SK-N-SH (cell line): ENCODE results near the gene LRCOL1. TPM values are rescaled to one million over a fixed set of nuclear protein-coding genes. Genes with fewer than 3 reads are reported as not detected.

Source experiments
- CTCF ChIA-PET: fragments of 300-600, 350-600 bp; formaldehyde crosslinking; extraction: SDS; loops from one replicate; lab custom pipeline; 2021; lab: Yijun Ruan, JAX
- POLR2A ChIA-PET: fragments of 350-600 bp; sonication (Branson Sonifier 250); formaldehyde crosslinking; extraction: SDS; loops from one replicate; lab custom pipeline; 2020; ENCODE audit warnings: antibody characterized with exemption, inconsistent platforms; lab: Yijun Ruan, JAX
- DNase-seq: peaks from one replicate; pipeline ENCODE4 v3.0.0; 2012
- H2AFZ ChIP-seq: fragments of 200-600 bp; sonication (generic); 2 replicates; pipeline ENCODE4 v1.8.1; 2016; ENCODE audit warnings: antibody characterized with exemption, mild to moderate bottlenecking, low read depth
- H3F3A ChIP-seq: fragments of 200-600 bp; sonication (generic); replicated peaks from 2 replicates; pipeline ENCODE3; 2016; ENCODE audit warnings: antibody characterized with exemption, mild to moderate bottlenecking; ENCODE audit not compliant: insufficient read depth
- H3K27ac ChIP-seq, 2 experiments: fragments of 200-500 bp in 1 of 2; fragments of 200-600 bp in 1 of 2; sonication (Bioruptor generic) in 1 of 2; sonication (generic), shearing (Covaris generic) in 1 of 2; 2 replicates each; pipeline versions ENCODE4 v1.5.1 to v1.6.1; 2014 to 2016; ENCODE audit warnings: low read depth in 2 of 2, inconsistent platforms in 1 of 2, low read length in 1 of 2, mild to moderate bottlenecking in 1 of 2, mixed read lengths in 1 of 2
- H3K27me3 ChIP-seq: fragments of 200-600 bp; sonication (generic), shearing (Covaris generic); 2 replicates; pipeline ENCODE4 v1.6.1; 2016; ENCODE audit warnings: mixed run types; ENCODE audit not compliant: insufficient read depth
- H3K36me3 ChIP-seq, 2 experiments: fragments of 200-500 bp in 1 of 2; fragments of 200-600 bp in 1 of 2; sonication (Bioruptor generic) in 1 of 2; sonication (generic) in 1 of 2; replicated peaks in 1 of 2; 2 replicates each; pipeline versions ENCODE3 to v1.5.1; 2014 to 2016; ENCODE audit warnings: low read length in 1 of 2, mild to moderate bottlenecking in 1 of 2; ENCODE audit not compliant: insufficient read depth in 2 of 2, control insufficient read depth in 1 of 2
- H3K4me1 ChIP-seq, 2 experiments: fragments of 200-500 bp in 1 of 2; fragments of 200-600 bp in 1 of 2; sonication (Bioruptor generic) in 1 of 2; sonication (generic), shearing (Covaris generic) in 1 of 2; 2 replicates each; pipeline versions ENCODE4 v1.5.1 to v1.6.1; 2014 to 2016; ENCODE audit warnings: low read depth in 1 of 2, low read length in 1 of 2, mixed run types in 1 of 2; ENCODE audit not compliant: insufficient read depth in 2 of 2, control insufficient read depth in 1 of 2
- H3K4me2 ChIP-seq: fragments of 200-600 bp; sonication (generic), shearing (Covaris generic); 2 replicates; pipeline ENCODE4 v1.6.1; 2017; ENCODE audit warnings: mixed run types
- H3K4me3 ChIP-seq, 2 experiments: fragments of 200-500 bp in 1 of 2; fragments of 200-600 bp in 1 of 2; sonication (Bioruptor generic) in 1 of 2; sonication (generic), shearing (Covaris generic) in 1 of 2; 2 replicates each; pipeline versions ENCODE4 v1.5.1 to v1.8.1; 2014 to 2016; ENCODE audit warnings: low read depth in 2 of 2, inconsistent platforms in 1 of 2, low read length in 1 of 2, mild to moderate bottlenecking in 1 of 2, mixed read lengths in 1 of 2, moderate library complexity in 1 of 2
- H3K79me2 ChIP-seq: fragments of 200-600 bp; sonication (generic); 2 replicates; pipeline ENCODE4 v1.8.1; 2017; ENCODE audit warnings: mild to moderate bottlenecking; ENCODE audit not compliant: insufficient read depth
- H3K9ac ChIP-seq: fragments of 200-600 bp; sonication (generic); 2 replicates; pipeline ENCODE4 v1.6.1; 2017; ENCODE audit warnings: mixed run types
- H3K9me2 ChIP-seq: fragments of 200-600 bp; sonication (generic); 2 replicates; pipeline ENCODE4 v1.6.1; 2017; ENCODE audit warnings: mixed run types
- H3K9me3 ChIP-seq: fragments of 200-600 bp; sonication (generic); 2 replicates; pipeline ENCODE4 v1.6.1; 2017; ENCODE audit warnings: mixed run types, mild to moderate bottlenecking, moderate library complexity
- H4K20me1 ChIP-seq: fragments of 200-600 bp; sonication (generic); 2 replicates; pipeline ENCODE4 v1.6.1; 2017; ENCODE audit warnings: mild to moderate bottlenecking, mixed run types; ENCODE audit not compliant: insufficient read depth
- EP300 ChIP-seq, 2 experiments: IDR thresholded peaks; 2 replicates each; pipeline versions ENCODE4 v1.4.0 to v1.6.1; 2012; ENCODE audit warnings: borderline replicate concordance in 1 of 2, low read depth in 1 of 2, low read length in 1 of 2
- EZH2phosphoT487 ChIP-seq: fragments of 200-600 bp; sonication (generic); IDR thresholded peaks from 2 replicates; pipeline ENCODE4 v1.6.1; 2017; ENCODE audit warnings: low read depth, mixed run types, mild to moderate bottlenecking, antibody characterized with exemption, moderate library complexity, borderline replicate concordance
- GABPA ChIP-seq: IDR thresholded peaks from 2 replicates; pipeline ENCODE4 v1.4.0; 2012; ENCODE audit warnings: low read depth, mild to moderate bottlenecking
- NRF1 ChIP-seq: IDR thresholded peaks from 2 replicates; pipeline ENCODE4 v1.6.1; 2012; ENCODE audit warnings: low read depth, mild to moderate bottlenecking, low read length
- RAD21 ChIP-seq: IDR thresholded peaks from 2 replicates; pipeline ENCODE4 v1.6.1; 2012; ENCODE audit warnings: mild to moderate bottlenecking, low read length
- RCOR1 ChIP-seq: fragments of 150-350 bp; IDR thresholded peaks from 2 replicates; pipeline ENCODE4 v1.6.1; 2017; ENCODE audit warnings: antibody characterized with exemption, low read length
- RFX5 ChIP-seq: IDR thresholded peaks from 2 replicates; pipeline ENCODE4 v1.6.1; 2012; ENCODE audit warnings: mild to moderate bottlenecking, improper control_type of control experiment, low read length
- TEAD4 ChIP-seq: IDR thresholded peaks from 2 replicates; pipeline ENCODE4 v1.4.0; 2012; ENCODE audit warnings: mild to moderate bottlenecking, borderline replicate concordance; ENCODE audit not compliant: insufficient read depth
- WGBS: methylation state at CpG from one replicate; pipeline ENCODE4 v1.1.6; 2017; ENCODE audit warnings: low lambda C conversion rate; 5-methylcytosine and 5-hydroxymethylcytosine counted together
- polyA plus RNA-seq, 3 experiments: library from polyadenylated mRNA; depleted of rRNA; stranded (reverse); fragments of >200 nt; gene quantifications; 2 replicates each; pipeline ENCODE4 v1.2.3, GENCODE V29; 2012
- TF ChIP-seq, protein P1 (sequence below): fragments of 200-600 bp; sonication (generic); IDR thresholded peaks from 2 replicates; pipeline ENCODE4 v1.6.1; 2017; ENCODE audit warnings: antibody characterized with exemption, mild to moderate bottlenecking, moderate library complexity
- TF ChIP-seq, protein P2 (sequence below): IDR thresholded peaks from 2 replicates; pipeline ENCODE4 v1.4.0; 2012; ENCODE audit warnings: low read depth
- TF ChIP-seq, protein P3 (sequence below): fragments of 150-350 bp; IDR thresholded peaks from 2 replicates; pipeline ENCODE4 v1.6.1; 2016; ENCODE audit warnings: mild to moderate bottlenecking, low read depth, low read length
- TF ChIP-seq, protein P4 (sequence below): IDR thresholded peaks from 2 replicates; pipeline ENCODE4 v1.4.0; 2012; ENCODE audit warnings: low read depth, borderline replicate concordance

LRCOL1 gene
- polyA plus RNA-seq, 1 of the 3 experiments (the other 2 are of a cell fraction) = 1.1 TPM

DNA sequence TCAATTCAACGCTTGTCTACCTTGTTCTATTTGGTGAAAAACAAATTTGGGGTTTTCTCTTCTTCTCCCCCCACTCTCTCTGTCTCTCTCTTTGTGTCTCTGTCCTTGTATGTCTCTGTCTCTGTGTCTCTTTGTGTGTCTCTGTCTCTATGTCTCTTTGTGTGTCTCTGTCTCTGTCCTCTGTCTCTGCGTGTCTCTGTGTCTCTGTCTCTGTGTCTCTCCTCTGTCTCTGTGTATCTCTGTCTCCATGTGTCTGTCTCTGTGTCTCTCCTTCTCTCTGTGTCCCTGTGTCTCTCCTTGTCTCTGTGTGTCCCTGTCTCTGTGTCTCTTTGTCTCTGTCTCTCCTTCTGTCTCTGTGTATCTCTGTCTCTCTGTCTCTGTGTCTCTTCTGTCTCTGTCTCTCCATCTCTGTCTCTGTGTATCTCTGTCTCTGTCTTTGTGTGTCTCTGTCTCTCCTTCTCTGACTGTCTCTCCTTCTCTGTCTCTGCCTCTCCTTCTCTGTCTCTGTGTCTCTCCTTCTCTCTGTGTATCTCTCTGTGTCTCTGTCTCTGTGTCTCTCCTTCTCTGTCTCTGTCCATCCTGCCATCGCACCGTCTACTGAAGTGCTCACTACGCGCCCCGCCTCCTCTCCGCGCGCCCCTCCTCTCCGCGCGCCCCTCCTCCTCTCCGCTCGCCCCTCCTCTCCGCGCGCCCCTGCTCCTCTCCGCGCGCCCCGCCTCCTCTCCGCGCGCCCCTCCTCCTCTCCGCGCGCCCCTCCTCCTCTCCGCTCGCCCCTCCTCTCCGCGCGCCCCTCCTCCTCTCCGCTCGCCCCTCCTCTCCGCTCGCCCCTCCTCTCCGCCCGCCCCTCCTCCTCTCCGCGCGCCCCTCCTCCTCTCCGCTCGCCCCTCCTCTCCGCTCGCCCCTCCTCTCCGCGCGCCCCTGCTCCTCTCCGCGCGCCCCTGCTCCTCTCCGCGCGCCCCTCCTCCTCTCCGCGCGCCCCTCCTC lies 12.8 kb downstream of the LRCOL1 start:
- CTCF ChIA-PET = interaction anchor here (1.1 kb wide), 1 partner anchor 183 kb away, joined by 5 read pairs; no protein-coding TSS in a partner anchor
- Histone ChIP-seq H3K9me3 (no peaks in the 10 kb centered on the region), H4K20me1 (no peaks in the 10 kb centered on the region), H3K4me2 (peak overlapping the region; percentile 68), H3K36me3 (no peaks in the 10 kb centered on the region), H3K79me2 (no peaks in the 10 kb centered on the region), H3K4me1 (peaks cover 0 to 16% of the 10 kb centered on the region in 2 experiments; a peak in 1 of 4 replicates), H3F3A (peaks cover 28% of the 10 kb centered on the region), H3K27ac (peak overlapping the region; percentile 1 to 26; a peak in 1 of 4 replicates), H3K9me2 (no peaks in the 10 kb centered on the region), H3K9ac (no peak overlapping the region), H3K27me3 (peaks cover 4% of the 10 kb centered on the region), H3K4me3 (peak overlapping the region; percentile 20 to 64), H2AFZ (peak overlapping the region; percentile 97)
- no peak for TF ChIP-seq EP300 (IDR thresholded peaks at IDR 0.05; ENCODE audit: borderline replicate concordance in 1 of 2, low read depth in 1 of 2, low read length in 1 of 2)
- POLR2A ChIA-PET = no interaction called here
- no peak for DNase-seq
- 4% methylated on average over 21 of the region's 58 CpGs for WGBS

DNA sequence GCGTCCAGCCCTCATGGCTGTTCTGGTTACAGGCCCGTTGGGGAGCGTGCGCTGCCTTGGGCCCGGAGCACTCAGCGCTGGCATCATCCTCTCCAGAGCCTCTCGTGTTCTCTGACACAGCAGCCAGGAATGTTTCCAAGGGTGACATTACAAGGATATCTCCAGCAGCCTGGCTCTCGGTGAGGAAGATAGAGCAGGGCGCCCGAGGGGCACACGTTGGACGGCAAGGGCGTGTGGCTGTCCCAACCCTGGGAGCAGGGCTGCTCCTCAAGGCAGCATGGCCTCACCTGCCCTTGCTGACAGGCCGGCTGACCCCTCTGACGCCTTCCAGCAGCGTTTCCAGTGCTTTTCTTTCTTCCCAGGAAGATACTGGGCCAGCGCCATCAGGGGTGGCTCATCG lies 14.4 kb downstream of the LRCOL1 start:
- H3K36me3 ChIP-seq = no peaks in the 10 kb centered on the region
- no peak overlapping the region for H2AFZ ChIP-seq
- no peak overlapping the region for H3K4me3 ChIP-seq
- TF ChIP-seq RAD21 (no peak), RCOR1 (no peak), EZH2phosphoT487 (no peak), GABPA (no peak), RFX5 (no peak), EP300 (IDR thresholded peaks at IDR 0.05; ENCODE audit: borderline replicate concordance in 1 of 2, low read depth in 1 of 2, low read length in 1 of 2) (no peak), TEAD4 (0 out of 2 replicates have a peak, but pooled peaks have one; percentile 12), NRF1 (no peak)
- TF ChIP-seq, protein P1, sequence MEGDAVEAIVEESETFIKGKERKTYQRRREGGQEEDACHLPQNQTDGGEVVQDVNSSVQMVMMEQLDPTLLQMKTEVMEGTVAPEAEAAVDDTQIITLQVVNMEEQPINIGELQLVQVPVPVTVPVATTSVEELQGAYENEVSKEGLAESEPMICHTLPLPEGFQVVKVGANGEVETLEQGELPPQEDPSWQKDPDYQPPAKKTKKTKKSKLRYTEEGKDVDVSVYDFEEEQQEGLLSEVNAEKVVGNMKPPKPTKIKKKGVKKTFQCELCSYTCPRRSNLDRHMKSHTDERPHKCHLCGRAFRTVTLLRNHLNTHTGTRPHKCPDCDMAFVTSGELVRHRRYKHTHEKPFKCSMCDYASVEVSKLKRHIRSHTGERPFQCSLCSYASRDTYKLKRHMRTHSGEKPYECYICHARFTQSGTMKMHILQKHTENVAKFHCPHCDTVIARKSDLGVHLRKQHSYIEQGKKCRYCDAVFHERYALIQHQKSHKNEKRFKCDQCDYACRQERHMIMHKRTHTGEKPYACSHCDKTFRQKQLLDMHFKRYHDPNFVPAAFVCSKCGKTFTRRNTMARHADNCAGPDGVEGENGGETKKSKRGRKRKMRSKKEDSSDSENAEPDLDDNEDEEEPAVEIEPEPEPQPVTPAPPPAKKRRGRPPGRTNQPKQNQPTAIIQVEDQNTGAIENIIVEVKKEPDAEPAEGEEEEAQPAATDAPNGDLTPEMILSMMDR = no peak
- TF ChIP-seq, protein P2, sequence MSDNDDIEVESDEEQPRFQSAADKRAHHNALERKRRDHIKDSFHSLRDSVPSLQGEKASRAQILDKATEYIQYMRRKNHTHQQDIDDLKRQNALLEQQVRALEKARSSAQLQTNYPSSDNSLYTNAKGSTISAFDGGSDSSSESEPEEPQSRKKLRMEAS = 0 out of 2 replicates have a peak, but pooled peaks have one; percentile 39
- TF ChIP-seq, protein P3, sequence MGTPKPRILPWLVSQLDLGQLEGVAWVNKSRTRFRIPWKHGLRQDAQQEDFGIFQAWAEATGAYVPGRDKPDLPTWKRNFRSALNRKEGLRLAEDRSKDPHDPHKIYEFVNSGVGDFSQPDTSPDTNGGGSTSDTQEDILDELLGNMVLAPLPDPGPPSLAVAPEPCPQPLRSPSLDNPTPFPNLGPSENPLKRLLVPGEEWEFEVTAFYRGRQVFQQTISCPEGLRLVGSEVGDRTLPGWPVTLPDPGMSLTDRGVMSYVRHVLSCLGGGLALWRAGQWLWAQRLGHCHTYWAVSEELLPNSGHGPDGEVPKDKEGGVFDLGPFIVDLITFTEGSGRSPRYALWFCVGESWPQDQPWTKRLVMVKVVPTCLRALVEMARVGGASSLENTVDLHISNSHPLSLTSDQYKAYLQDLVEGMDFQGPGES = no peak
- TF ChIP-seq, protein P4, sequence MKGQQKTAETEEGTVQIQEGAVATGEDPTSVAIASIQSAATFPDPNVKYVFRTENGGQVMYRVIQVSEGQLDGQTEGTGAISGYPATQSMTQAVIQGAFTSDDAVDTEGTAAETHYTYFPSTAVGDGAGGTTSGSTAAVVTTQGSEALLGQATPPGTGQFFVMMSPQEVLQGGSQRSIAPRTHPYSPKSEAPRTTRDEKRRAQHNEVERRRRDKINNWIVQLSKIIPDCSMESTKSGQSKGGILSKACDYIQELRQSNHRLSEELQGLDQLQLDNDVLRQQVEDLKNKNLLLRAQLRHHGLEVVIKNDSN = no peak
- CTCF ChIA-PET = interaction anchor here (0.7 to 1.7 kb wide), 4 partner anchors 15 to 43 kb away, joined by 3 to 4 read pairs (median 3); partner anchors contain the start of gene LRCOL1
- no peaks in the 10 kb centered on the region for H4K20me1 ChIP-seq
- H3K4me1 ChIP-seq = peaks cover 0 to 16% of the 10 kb centered on the region in 2 experiments; a peak in 1 of 4 replicates
- H3K9ac ChIP-seq = no peak overlapping the region
- no peak overlapping the region for H3K27ac ChIP-seq
- no peaks in the 10 kb centered on the region for H3K27me3 ChIP-seq
- no peaks in the 10 kb centered on the region for H3K9me2 ChIP-seq
- H3F3A ChIP-seq = peaks cover 28% of the 10 kb centered on the region
- POLR2A ChIA-PET = no interaction called here
- H3K4me2 ChIP-seq = no peak overlapping the region
- H3K9me3 ChIP-seq = no peaks in the 10 kb centered on the region
- no peaks in the 10 kb centered on the region for H3K79me2 ChIP-seq
- DNase-seq = no peak
- 48% methylated on average over 11 of the region's 18 CpGs for WGBS
